ENCODE results near the gene CAMK2N2. TPM values are rescaled to one million over a fixed set of nuclear protein-coding genes. Genes with fewer than 3 reads are reported as not detected.

Gene CAMK2N2
- total and polyA plus RNA-seq, 9 of the 15 experiments (the other 6 are each of a cell fraction or from before 2014, with no cell fraction given), result 0.08 to 0.22 (median 0.11) TPM; not detected in 5

DNA sequence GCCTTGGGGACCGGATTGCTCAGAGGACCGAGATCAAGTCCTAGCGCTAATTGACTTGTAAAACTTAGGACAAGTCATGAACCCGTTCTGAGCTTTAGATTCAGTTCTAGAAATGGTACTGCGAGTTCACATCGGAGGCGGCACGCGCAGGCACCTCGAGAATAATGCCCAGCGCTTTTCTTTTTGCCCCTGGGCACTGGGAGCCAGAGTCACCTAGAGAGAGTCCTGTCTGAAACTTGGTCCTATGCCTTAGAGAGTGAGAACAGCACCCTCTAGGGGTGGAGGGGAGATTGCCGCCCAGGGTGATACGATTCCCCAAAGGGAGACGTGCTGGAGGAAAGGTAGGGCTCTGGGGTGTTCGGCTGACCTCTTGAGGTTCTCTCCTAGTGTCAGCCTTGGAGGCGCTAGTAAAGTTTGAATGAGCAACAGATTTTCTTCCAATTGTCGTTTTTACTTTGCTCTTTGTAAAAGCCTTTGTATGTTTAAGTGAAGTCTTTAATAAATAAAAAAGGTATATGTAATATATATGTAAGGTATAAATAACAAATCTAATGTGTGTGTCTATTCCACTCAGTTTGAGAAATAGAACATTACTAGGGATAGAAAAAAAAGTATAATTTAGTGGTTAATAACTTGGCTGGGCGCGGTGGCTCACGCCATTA is 11.1 kb downstream of the CAMK2N2 start (continued):
- TF ChIP-seq ZNF717 (CRISPR knock-in tag; IDR thresholded peaks at IDR 0.05) (no peak), MYC (IDR thresholded peaks at IDR 0.05; ENCODE audit: low read depth, low read length) (peak; percentile 34; the same call in 1 of the 2 replicates), MYC (CRISPR knock-in tag; IDR thresholded peaks at IDR 0.05; ENCODE audit: borderline replicate concordance, low read depth) (no peak), YY1 (IDR thresholded peaks at IDR 0.05; ENCODE audit: borderline replicate concordance in 1 of 3, control insufficient read depth in 1 of 3, extremely low read depth in 1 of 3, insufficient read depth in 3 of 3, insufficient read length in 1 of 3, insufficient replicate concordance in 2 of 3, low read depth in 1 of 3, low read length in 2 of 3) (no peak), SMC3 (conservative IDR thresholded peaks at IDR 0.05; ENCODE audit: insufficient read depth, low read depth, low read length) (peak; percentile 66; the same call in 1 of the 2 replicates), ZNF436 (CRISPR knock-in tag; IDR thresholded peaks at IDR 0.05) (no peak), SMARCE1 (IDR thresholded peaks at IDR 0.05) (0 out of 2 replicates have a peak, but pooled peaks have one; percentile 29), LCOR (CRISPR knock-in tag; IDR thresholded peaks at IDR 0.05) (0 out of 2 replicates have a peak, but pooled peaks have one; percentile 26), ZBTB1 (CRISPR knock-in tag; IDR thresholded peaks at IDR 0.05; ENCODE audit: borderline replicate concordance, low read depth) (no peak), ADNP (tag; IDR thresholded peaks at IDR 0.05) (no peak), GABPB2 (CRISPR knock-in tag; conservative IDR thresholded peaks at IDR 0.05) (no peak), NEUROD1 (IDR thresholded peaks at IDR 0.05; ENCODE audit: borderline replicate concordance, low read depth, low read length, partially characterized antibody) (peak; percentile 33), MAFF (IDR thresholded peaks at IDR 0.05; ENCODE audit: low read length) (no peak), ZNF384 (IDR thresholded peaks at IDR 0.05; ENCODE audit: low read depth, low read length) (peak; percentile 28; the same call in 1 of the 2 replicates), BRD9 (IDR thresholded peaks at IDR 0.05; ENCODE audit: low read depth, partially characterized antibody) (peak; percentile 19), SMAD1 (IDR thresholded peaks at IDR 0.05; ENCODE audit: low read depth, low read length, partially characterized antibody) (no peak), JUND (IDR thresholded peaks at IDR 0.05; ENCODE audit: borderline replicate concordance, low read depth, low read length) (peak; percentile 39; the same call in 1 of the 2 replicates), JUND (tag; IDR thresholded peaks at IDR 0.05; ENCODE audit: borderline replicate concordance, low read depth, low read length) (no peak; the same call in 2 of the 3 replicates)
- TF ChIP-seq, protein P1, sequence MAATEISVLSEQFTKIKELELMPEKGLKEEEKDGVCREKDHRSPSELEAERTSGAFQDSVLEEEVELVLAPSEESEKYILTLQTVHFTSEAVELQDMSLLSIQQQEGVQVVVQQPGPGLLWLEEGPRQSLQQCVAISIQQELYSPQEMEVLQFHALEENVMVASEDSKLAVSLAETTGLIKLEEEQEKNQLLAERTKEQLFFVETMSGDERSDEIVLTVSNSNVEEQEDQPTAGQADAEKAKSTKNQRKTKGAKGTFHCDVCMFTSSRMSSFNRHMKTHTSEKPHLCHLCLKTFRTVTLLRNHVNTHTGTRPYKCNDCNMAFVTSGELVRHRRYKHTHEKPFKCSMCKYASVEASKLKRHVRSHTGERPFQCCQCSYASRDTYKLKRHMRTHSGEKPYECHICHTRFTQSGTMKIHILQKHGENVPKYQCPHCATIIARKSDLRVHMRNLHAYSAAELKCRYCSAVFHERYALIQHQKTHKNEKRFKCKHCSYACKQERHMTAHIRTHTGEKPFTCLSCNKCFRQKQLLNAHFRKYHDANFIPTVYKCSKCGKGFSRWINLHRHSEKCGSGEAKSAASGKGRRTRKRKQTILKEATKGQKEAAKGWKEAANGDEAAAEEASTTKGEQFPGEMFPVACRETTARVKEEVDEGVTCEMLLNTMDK (IDR thresholded peaks at IDR 0.05; ENCODE audit: borderline replicate concordance, insufficient read depth, low read depth, low read length, poor library complexity, severe bottlenecking), result peak; percentile 76
- TF ChIP-seq, protein P2, sequence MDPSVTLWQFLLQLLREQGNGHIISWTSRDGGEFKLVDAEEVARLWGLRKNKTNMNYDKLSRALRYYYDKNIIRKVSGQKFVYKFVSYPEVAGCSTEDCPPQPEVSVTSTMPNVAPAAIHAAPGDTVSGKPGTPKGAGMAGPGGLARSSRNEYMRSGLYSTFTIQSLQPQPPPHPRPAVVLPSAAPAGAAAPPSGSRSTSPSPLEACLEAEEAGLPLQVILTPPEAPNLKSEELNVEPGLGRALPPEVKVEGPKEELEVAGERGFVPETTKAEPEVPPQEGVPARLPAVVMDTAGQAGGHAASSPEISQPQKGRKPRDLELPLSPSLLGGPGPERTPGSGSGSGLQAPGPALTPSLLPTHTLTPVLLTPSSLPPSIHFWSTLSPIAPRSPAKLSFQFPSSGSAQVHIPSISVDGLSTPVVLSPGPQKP (CRISPR knock-in tag; IDR thresholded peaks at IDR 0.05), result no peak

Data from K562 (cell line).